SK-N-SH treated with all-trans-retinoic acid at 6 μM for 48 hours (cell line): Measurements from ENCODE around the gene ATRIP.

ENCODE experiments used
- ZFP3 ChIP-seq: fragments of 250-450 bp; sonication (Bioruptor Pico); IDR thresholded peaks from 2 replicates; pipeline ENCODE4 v1.5.0; 2020; ENCODE audit warnings: mild to moderate bottlenecking, moderate library complexity
- ZNF70 ChIP-seq: fragments of 450-650 bp; formaldehyde crosslinking; IDR thresholded peaks from 2 replicates; pipeline ENCODE4 v1.5.0; 2020; ENCODE audit warnings: mild to moderate bottlenecking, moderate library complexity

DNA sequence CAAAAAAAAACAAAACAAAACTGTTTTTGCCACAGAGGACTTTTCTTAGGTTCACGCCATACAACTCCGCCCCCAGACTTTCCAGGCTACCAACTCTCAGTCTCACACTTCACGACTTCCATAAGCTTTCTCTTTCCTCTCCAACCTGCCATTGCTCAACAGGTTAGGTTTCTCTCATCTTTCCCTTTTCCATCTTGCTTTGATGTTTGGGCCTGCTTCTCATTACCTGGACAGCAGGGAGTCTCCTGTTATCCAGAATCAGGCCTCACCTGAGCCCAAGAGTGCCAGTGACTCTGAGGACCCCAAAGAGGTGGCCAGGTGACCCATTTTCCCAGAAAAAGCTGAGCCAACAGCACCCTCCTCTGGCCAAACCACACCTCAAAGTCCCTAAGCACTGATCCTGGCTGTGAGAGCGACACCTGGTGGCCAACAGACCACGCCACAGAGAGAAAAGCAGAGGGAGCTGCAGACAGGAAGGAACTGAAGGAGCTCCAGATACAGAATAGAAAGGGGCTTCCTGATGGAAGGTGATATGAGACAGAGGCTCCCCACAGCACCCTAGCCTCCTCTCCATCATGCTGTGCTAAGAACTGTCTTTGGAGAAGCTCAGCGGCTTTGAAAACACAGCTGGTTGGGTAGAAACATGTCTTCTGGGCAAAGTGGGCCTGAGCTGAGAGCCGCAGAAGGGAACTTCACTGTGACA, 10.6 kb upstream of the ATRIP start:
- no peak for TF ChIP-seq ZNF70 (CRISPR knock-in tag)
- TF ChIP-seq ZFP3 = no peak
